ENCODE measurements around the gene BTBD6. TPM values are rescaled to one million over a fixed set of nuclear protein-coding genes. Genes with fewer than 3 reads are reported as not detected.

Gene BTBD6
- total and polyA plus RNA-seq, 9 of the 15 experiments (the other 6 are each of a cell fraction or from before 2014, with no cell fraction given), result not detected

DNA sequence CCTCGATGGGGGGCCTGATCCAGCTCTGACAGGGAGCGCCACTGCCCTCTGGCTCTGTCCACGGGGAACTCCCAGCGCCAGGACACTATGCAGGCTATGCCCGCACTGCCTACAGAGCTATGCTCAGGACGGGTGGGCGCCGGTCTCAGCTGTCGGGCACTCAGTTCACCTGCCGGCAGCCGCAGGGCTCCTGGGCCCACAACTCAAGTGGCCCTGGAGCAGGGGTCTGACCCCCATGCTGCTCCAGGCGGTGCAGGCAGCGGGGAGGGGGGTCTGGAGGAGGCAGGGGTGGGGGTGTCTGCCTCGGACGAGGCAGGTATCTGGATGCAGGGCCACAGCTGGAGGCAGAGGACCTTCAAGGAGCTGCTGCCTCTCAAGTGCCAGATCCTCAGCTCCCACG lies 38.7 kb upstream of the BTBD6 start:
- H3K79me2 ChIP-seq (ENCODE audit: control insufficient read depth, insufficient read depth, low read length), result no peaks in the 10 kb centered on the region
- TF ChIP-seq ARID2 (IDR thresholded peaks at IDR 0.05) (no peak), HDAC8 (tag; IDR thresholded peaks at IDR 0.05) (no peak), SIN3A (IDR thresholded peaks at IDR 0.05; ENCODE audit: borderline replicate concordance in 2 of 2, control insufficient read depth in 1 of 2, low read depth in 2 of 2, low read length in 2 of 2) (no peak), ZNF212 (CRISPR knock-in tag; IDR thresholded peaks at IDR 0.05) (no peak), ZNF699 (CRISPR knock-in tag; IDR thresholded peaks at IDR 0.05; ENCODE audit: insufficient replicate concordance) (no peak), PHF20 (IDR thresholded peaks at IDR 0.05; ENCODE audit: partially characterized antibody) (no peak), TEAD2 (tag; IDR thresholded peaks at IDR 0.05) (no peak), RNF219 (CRISPR knock-in tag; IDR thresholded peaks at IDR 0.05) (no peak), KLF16 (IDR thresholded peaks at IDR 0.05) (no peak), NFXL1 (CRISPR knock-in tag; IDR thresholded peaks at IDR 0.05) (no peak), SAFB2 (IDR thresholded peaks at IDR 0.05; ENCODE audit: borderline replicate concordance, low read depth, low read length, severe bottlenecking) (no peak), ZNF408 (CRISPR knock-in tag; IDR thresholded peaks at IDR 0.05; ENCODE audit: low read depth) (no peak), PHF21A (IDR thresholded peaks at IDR 0.05; ENCODE audit: borderline replicate concordance, low read depth) (no peak), PREB (CRISPR knock-in tag; IDR thresholded peaks at IDR 0.05) (no peak), BMI1 (IDR thresholded peaks at IDR 0.05; ENCODE audit: low read length) (no peak), MXI1 (IDR thresholded peaks at IDR 0.05; ENCODE audit: low read depth, low read length) (no peak)
- TF ChIP-seq, protein P1, sequence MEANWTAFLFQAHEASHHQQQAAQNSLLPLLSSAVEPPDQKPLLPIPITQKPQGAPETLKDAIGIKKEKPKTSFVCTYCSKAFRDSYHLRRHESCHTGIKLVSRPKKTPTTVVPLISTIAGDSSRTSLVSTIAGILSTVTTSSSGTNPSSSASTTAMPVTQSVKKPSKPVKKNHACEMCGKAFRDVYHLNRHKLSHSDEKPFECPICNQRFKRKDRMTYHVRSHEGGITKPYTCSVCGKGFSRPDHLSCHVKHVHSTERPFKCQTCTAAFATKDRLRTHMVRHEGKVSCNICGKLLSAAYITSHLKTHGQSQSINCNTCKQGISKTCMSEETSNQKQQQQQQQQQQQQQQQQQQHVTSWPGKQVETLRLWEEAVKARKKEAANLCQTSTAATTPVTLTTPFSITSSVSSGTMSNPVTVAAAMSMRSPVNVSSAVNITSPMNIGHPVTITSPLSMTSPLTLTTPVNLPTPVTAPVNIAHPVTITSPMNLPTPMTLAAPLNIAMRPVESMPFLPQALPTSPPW (CRISPR knock-in tag; IDR thresholded peaks at IDR 0.05), result no peak
- TF ChIP-seq, protein P2, sequence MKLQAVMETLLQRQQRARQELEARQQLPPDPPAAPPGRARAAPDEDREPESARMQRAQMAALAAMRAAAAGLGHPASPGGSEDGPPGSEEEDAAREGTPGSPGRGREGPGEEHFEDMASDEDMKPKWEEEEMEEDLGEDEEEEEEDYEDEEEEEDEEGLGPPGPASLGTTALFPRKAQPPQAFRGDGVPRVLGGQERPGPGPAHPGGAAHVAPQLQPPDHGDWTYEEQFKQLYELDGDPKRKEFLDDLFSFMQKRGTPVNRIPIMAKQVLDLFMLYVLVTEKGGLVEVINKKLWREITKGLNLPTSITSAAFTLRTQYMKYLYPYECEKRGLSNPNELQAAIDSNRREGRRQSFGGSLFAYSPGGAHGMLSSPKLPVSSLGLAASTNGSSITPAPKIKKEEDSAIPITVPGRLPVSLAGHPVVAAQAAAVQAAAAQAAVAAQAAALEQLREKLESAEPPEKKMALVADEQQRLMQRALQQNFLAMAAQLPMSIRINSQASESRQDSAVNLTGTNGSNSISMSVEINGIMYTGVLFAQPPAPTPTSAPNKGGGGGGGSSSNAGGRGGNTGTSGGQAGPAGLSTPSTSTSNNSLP (IDR thresholded peaks at IDR 0.05; ENCODE audit: borderline replicate concordance, low read depth, low read length), result no peak
- ChIA-PET CTCF (ENCODE audit: low intra/inter-chr PET ratio) (no interaction called here), POLR2A (interaction anchor here (0.6 kb wide), 1 partner anchor 334 kb away, joined by 3 read pairs; no protein-coding TSS in a partner anchor)
- H3K4me2 ChIP-seq (ENCODE audit: insufficient read depth, low read length), result no peak overlapping the region
- H3K4me3 ChIP-seq, result no peak overlapping the region
- no peak overlapping the region for H2AFZ ChIP-seq (ENCODE audit: low read depth, low read length)
- H3K27ac ChIP-seq (ENCODE audit: extremely low read depth, low read depth, low read length), result no peak overlapping the region
- no peaks in the 10 kb centered on the region for H3K9me1 ChIP-seq (ENCODE audit: control insufficient read depth, insufficient read depth, low read length)
- FAIRE-seq (no peak), DNase-seq (ENCODE audit: extremely low read depth in 1 of 4, low spot score in 3 of 4) (no peak), ATAC-seq (no peak)
- no peaks in the 10 kb centered on the region for H3K9me3 ChIP-seq (replicated peaks; ENCODE audit: control insufficient read depth, insufficient read depth, low read depth, low read length)
- in situ Hi-C loops (cut with MboI), result loop anchor here (5.0 kb wide), 1 partner anchor 133 kb away; no protein-coding TSS in a partner anchor
- H3K27me3 ChIP-seq (ENCODE audit: control insufficient read depth in 2 of 2, insufficient read depth in 2 of 2, low read length in 2 of 2), result no peaks in the 10 kb centered on the region
- no peaks in the 10 kb centered on the region; the same call in 1 of the 2 replicates for H4K20me1 ChIP-seq (replicated peaks; ENCODE audit: control insufficient read depth, insufficient read depth, low read length)
- peaks cover 5% of the 10 kb centered on the region; the same call in 1 of the 3 replicates for H3K36me3 ChIP-seq (ENCODE audit: control insufficient read depth, insufficient read depth, low read length)
- intact Hi-C loops (cut with micrococcal nuclease), result no loop called here
- H3K4me1 ChIP-seq (replicated peaks in 1 of 2; ENCODE audit: control insufficient read depth in 2 of 2, insufficient read depth in 2 of 2, low read length in 2 of 2), result peaks cover 0 to 41% of the 10 kb centered on the region in 2 experiments; a peak in 2 of 5 replicates
- no TSS peak for BruUV-seq (replicated peaks)
- 100% methylated on average over 1 of the region's 16 CpGs for WGBS (ENCODE audit: insufficient coverage, low coverage, missing lambda C conversion rate)
- no peak overlapping the region for H3K9ac ChIP-seq (ENCODE audit: insufficient read depth in 1 of 2, low read depth in 2 of 2, low read length in 2 of 2)
